DOHH2 (cell line): Measurements from ENCODE around the gene LORICRIN.

Experiments used
- CTCF ChIP-seq: fragments of 200-600 bp; sonication (generic); IDR thresholded peaks from one replicate; pipeline ENCODE4 v1.5.1; 2014; ENCODE audit warnings: antibody characterized with exemption, mild to moderate bottlenecking, low read depth, low read length; ENCODE audit not compliant: poor library complexity, severe bottlenecking
- EZH2phosphoT487 ChIP-seq: fragments of 200-600 bp; sonication (generic); IDR thresholded peaks from 2 replicates; pipeline ENCODE4 v1.6.1; 2017; ENCODE audit warnings: borderline replicate concordance, mild to moderate bottlenecking, antibody characterized with exemption, low read length, moderate library complexity, mixed read lengths

DNA sequence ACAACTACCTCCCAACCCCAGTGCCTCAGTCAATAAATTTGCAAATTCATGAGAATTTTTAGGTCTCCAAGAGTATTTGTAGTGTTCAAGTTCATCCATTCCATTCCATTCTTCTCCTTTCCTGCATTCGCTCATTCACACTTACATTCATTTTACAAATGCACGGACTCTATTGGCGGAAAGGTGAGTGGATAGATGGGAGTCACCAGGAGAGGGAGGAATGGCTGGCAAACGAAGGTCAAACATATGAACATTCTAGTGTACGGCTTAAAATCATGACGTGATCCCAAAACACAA lies 2.5 kb downstream of the LORICRIN start:
- TF ChIP-seq CTCF (no peak), EZH2phosphoT487 (no peak)
